Measurements from ENCODE around the gene MYO3B.
"Not testable (repeated sequence)": the region's sequence is repeated elsewhere in the genome, so short reads cannot be mapped to it uniquely, and the experiment has no call there.

MYO3B gene

GRCh38 chr2:170241756-170242155 lies 63.8 kb downstream of the MYO3B start:
- DNase-seq: no peak

GRCh38 chr2:170243118-170243837 lies 65.3 kb downstream of the MYO3B start:
- peak; percentile 11 for DNase-seq

- no peak for DNase-seq
Observed at GRCh38 chr2:170243898-170244297, 66.0 kb downstream of the MYO3B start.

GRCh38 chr2:170244555-170244954 lies 66.6 kb downstream of the MYO3B start:
- DNase-seq: no peak

GRCh38 chr2:170245312-170245711 lies 67.4 kb downstream of the MYO3B start:
- DNase-seq: no peak

GRCh38 chr2:170247333-170247732 lies 69.4 kb downstream of the MYO3B start:
- DNase-seq: no peak

- no peak for DNase-seq
Observed at GRCh38 chr2:170247882-170248393, 70.0 kb downstream of the MYO3B start.

- DNase-seq: no peak
Observed at GRCh38 chr2:170248574-170249393, 70.8 kb downstream of the MYO3B start.

- DNase-seq: no peak
Observed at GRCh38 chr2:170249761-170250160, 71.8 kb downstream of the MYO3B start.

GRCh38 chr2:170250584-170250983 lies 72.6 kb downstream of the MYO3B start:
- no peak for DNase-seq

- DNase-seq: no peak
Observed at GRCh38 chr2:170252414-170252813, 74.5 kb downstream of the MYO3B start.

- DNase-seq: no peak
Observed at GRCh38 chr2:170253721-170254230, 75.8 kb downstream of the MYO3B start.

- DNase-seq: no peak
Observed at GRCh38 chr2:170254293-170254732, 76.4 kb downstream of the MYO3B start.

- no peak for DNase-seq
Observed at GRCh38 chr2:170255137-170255536, 77.2 kb downstream of the MYO3B start.

GRCh38 chr2:170255971-170256370 lies 78.0 kb downstream of the MYO3B start:
- peak; percentile 59 for DNase-seq

GRCh38 chr2:170258382-170258781 lies 80.4 kb downstream of the MYO3B start:
- DNase-seq: peak; percentile 5

GRCh38 chr2:170260188-170260587 lies 82.2 kb downstream of the MYO3B start:
- no peak for DNase-seq

- no peak for DNase-seq
Observed at GRCh38 chr2:170261566-170261965, 83.6 kb downstream of the MYO3B start.

GRCh38 chr2:170262343-170262742 lies 84.4 kb downstream of the MYO3B start:
- DNase-seq: no peak

GRCh38 chr2:170262806-170263205 lies 84.9 kb downstream of the MYO3B start:
- DNase-seq: no peak

GRCh38 chr2:170263728-170264521 lies 86.0 kb downstream of the MYO3B start:
- not testable (repeated sequence) for DNase-seq

- no peak for DNase-seq
Observed at GRCh38 chr2:170264522-170264860, 86.5 kb downstream of the MYO3B start.

GRCh38 chr2:170264865-170265264 lies 86.9 kb downstream of the MYO3B start:
- DNase-seq: no peak
